Heart right ventricle (tissue), 16 donors: ENCODE measurements around the gene TINAG. TPM values are rescaled to one million over a fixed set of nuclear protein-coding genes. Genes with fewer than 3 reads are reported as not detected.

ENCODE experiments used
- ATAC-seq, 8 donors: fragments of 200-7000 bp; cut with Tn5 transposase; one replicate each; pipeline ENCODE4 v1.9.1; 2020; ENCODE audit warnings: mild to moderate bottlenecking in 8 of 8, moderate library complexity in 8 of 8, moderate number of reproducible peaks in 1 of 8
- DNase-seq, 2 donors: peaks; one replicate each; pipeline ENCODE4 v3.0.0-alpha.2; 2020
- H3K27ac ChIP-seq, 10 donors: fragments of 200-600 bp; sonication (generic) in 2 of 10; one replicate each; pipeline versions ENCODE4 v1.5.0 to v1.8.0; 2020 to 2022; ENCODE audit warnings: mild to moderate bottlenecking in 3 of 10
- H3K27me3 ChIP-seq, 7 donors: fragments of 200-600 bp; one replicate each; pipeline ENCODE4 v1.8.0; 2021 to 2022; ENCODE audit warnings: mild to moderate bottlenecking in 2 of 7
- H3K36me3 ChIP-seq, 9 donors: fragments of 200-600 bp; sonication (generic) in 1 of 9; one replicate each; pipeline versions ENCODE4 v1.5.0 to v1.8.0; 2020 to 2022; ENCODE audit warnings: mild to moderate bottlenecking in 2 of 9
- H3K4me1 ChIP-seq, 9 donors: fragments of 200-600 bp; sonication (generic) in 1 of 9; one replicate each; pipeline versions ENCODE4 v1.5.0 to v1.8.0; 2020 to 2022; ENCODE audit warnings: mild to moderate bottlenecking in 4 of 9
- H3K4me3 ChIP-seq, 10 donors: fragments of 200-600 bp; sonication (generic) in 2 of 10; one replicate each; pipeline versions ENCODE4 v1.5.0 to v1.8.0; 2020 to 2022; ENCODE audit warnings: mild to moderate bottlenecking in 7 of 10, moderate library complexity in 2 of 10
- H3K9me3 ChIP-seq, 11 donors: fragments of 200-600 bp in 10 of 11; sonication (generic) in 2 of 11; one replicate each; pipeline versions ENCODE4 v1.5.0 to v1.8.0; 2013 to 2022; ENCODE audit warnings: mild to moderate bottlenecking in 2 of 11, control low read depth in 1 of 11, moderate library complexity in 1 of 11
- CTCF ChIP-seq, 9 donors: fragments of 200-600 bp; sonication (generic) in 2 of 9; IDR thresholded peaks; one replicate each; pipeline versions ENCODE4 v1.5.0 to v1.8.0; 2021 to 2022; ENCODE audit warnings: antibody characterized with exemption in 9 of 9, mild to moderate bottlenecking in 5 of 9, moderate library complexity in 1 of 9
- WGBS, 2 donors: extraction: QIAGEN DNeasy Blood & Tissue Kit; methylation state at CpG; one replicate each; pipeline ENCODE4 v1.1.7; 2013; ENCODE audit warnings: inconsistent platforms in 1 of 2; 5-methylcytosine and 5-hydroxymethylcytosine counted together
- intact Hi-C, 10 donors: fragments of 100-400 bp; cut with DNase I; formaldehyde crosslinking; loops; one replicate each; pipeline versions ENCODE4 v1.11.1 to v1.14.2; 2022
- polyA plus RNA-seq, 2 donors: library from polyadenylated mRNA; stranded (reverse); fragments of 200-250 nt; gene quantifications; one replicate each; pipeline ENCODE4 v1.2.3, GENCODE V29; 2013
- total RNA-seq, 10 donors: library from RNA; stranded (reverse); fragmentation: NEBNext Ultra II Directional in 3 of 10; extraction: Animal tissue kit (Norgen Biotek cat#: 25700) in 3 of 10; gene quantifications; one replicate each; pipeline versions ENCODE4 v1.2.1 to v1.2.4, GENCODE V29; 2021 to 2023
- donor health status: Arrhythmogenic right ventricular cardiomyopathy.
- donor health status: ischemic (EF 13 %, LVEDD 7.1; RV severe dilation, severe dysfunction).
- donor health status: healthy with polysubstance abuse.
- donor health status: DM: no; HTN: yes; CAD: no.
- donor health status: DM: no; HTN: no; CAD: no.
- donor health status: ischemic (EF 25% LVEDD 6.9; RV normal size, moderate dysfunction).
- donor health status: ischemic (EF 25% LVEDD 5.7; RV mildly dilated, moderate dysfunction).
- donor health status: healthy.
- donor health status: DM: yes; HTN: yes; CAD: no.
- donor health status: Ischemic cardiomyopathy.
- donor health status: ischemic (EF 35%, LVEDD 5.7; RV mildly dilated, moderate dysfunction).
- donor health status: nonischemic (EF 11% LVEDD 7.7; RV severe dilation, severe dysfunction).
- donor health status: DM: yes; HTN: yes; CAD: no.
- donor health status: PGD.
- donor health status: ischemic (EF 29% LVEDD 5.4; RV normal size, mild dysfunction).
- donor health status: nonischemic (EF 23%, LVEDD 6.1; RV moderate dilation, normal function).

Gene TINAG
- total and polyA plus RNA-seq, 12 donors: 0.04 to 1.0 (median 0.30) TPM; not detected in 2

DNA sequence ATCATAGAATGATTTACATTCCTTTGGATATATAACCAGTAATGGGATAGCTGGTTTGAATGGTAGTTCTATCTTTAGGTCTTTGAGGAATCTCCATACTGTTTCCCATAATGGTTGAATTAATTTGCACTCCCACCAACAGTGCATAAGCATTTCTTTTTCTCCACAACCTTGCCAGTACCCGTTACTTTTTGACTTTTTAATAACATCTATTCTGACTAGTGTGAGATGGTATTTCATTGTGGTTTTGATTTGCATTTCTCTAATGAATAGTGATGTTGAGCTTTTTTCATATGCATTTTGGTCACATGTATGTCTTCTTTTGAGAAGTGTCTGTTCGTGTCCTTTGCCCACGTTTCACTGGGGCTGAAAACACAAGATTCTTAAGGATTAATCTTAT, 107.3 kb downstream of the TINAG start:
- no peak overlapping the region for H3K4me3 ChIP-seq
- no peak overlapping the region for H3K27ac ChIP-seq
- DNase-seq: no peak
- no peaks in the 10 kb centered on the region for H3K27me3 ChIP-seq
- 71 to 81% methylated on average over 3 of the region's 3 CpGs for WGBS, 2 donors
- intact Hi-C loops: no loop called here
- H3K4me1 ChIP-seq: no peaks in the 10 kb centered on the region
- no peaks in the 10 kb centered on the region for H3K36me3 ChIP-seq
- H3K9me3 ChIP-seq: peaks cover 0 to 15% (median 0%) of the 10 kb centered on the region in 11 donors
- TF ChIP-seq CTCF (IDR thresholded peaks at IDR 0.05): no peak
- no peak for ATAC-seq

GRCh38 chr6:54419885-54420284, 111.6 kb downstream of the TINAG start:
- H3K4me1 ChIP-seq: no peaks in the 10 kb centered on the region
- DNase-seq: no peak
- TF ChIP-seq CTCF (IDR thresholded peaks at IDR 0.05): no peak
- WGBS, 2 donors: 60 to 62% methylated on average over 3 of the region's 3 CpGs
- H3K27ac ChIP-seq: no peak overlapping the region
- peaks cover 0 to 22% (median 0%) of the 10 kb centered on the region in 11 donors for H3K9me3 ChIP-seq
- H3K4me3 ChIP-seq: no peak overlapping the region
- H3K36me3 ChIP-seq: no peaks in the 10 kb centered on the region
- intact Hi-C loops: no loop called here
- no peaks in the 10 kb centered on the region for H3K27me3 ChIP-seq
- ATAC-seq: peak in 2 of 8 donors; percentile 46 to 75

DNA sequence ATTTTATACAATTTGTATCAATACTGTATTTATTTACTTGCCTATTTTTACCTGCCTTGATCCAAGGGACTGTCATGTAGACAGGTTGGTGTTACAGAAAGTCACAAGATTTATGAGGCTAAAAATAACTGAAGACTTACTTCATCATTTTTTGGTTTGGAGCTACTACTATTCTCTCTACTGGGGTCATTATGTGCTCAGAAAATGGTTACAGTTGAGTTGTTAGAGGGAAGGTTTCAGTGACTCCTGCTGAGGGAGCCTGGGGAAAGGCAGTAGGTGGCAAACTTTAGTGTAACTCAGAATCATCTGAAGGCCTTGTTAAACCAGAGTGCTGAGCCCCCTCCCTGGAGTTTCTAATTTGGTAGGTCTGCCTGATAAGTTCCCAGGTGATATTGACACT, 118.8 kb downstream of the TINAG start:
- H3K4me3 ChIP-seq: no peak overlapping the region
- no peaks in the 10 kb centered on the region for H3K4me1 ChIP-seq
- TF ChIP-seq CTCF (IDR thresholded peaks at IDR 0.05): no peak
- intact Hi-C loops: no loop called here
- H3K27me3 ChIP-seq: no peaks in the 10 kb centered on the region
- peaks cover 0 to 5% (median 0%) of the 10 kb centered on the region in 11 donors for H3K9me3 ChIP-seq
- no peak overlapping the region for H3K27ac ChIP-seq
- no peak for DNase-seq
- no peak for ATAC-seq
- H3K36me3 ChIP-seq: no peaks in the 10 kb centered on the region

DNA sequence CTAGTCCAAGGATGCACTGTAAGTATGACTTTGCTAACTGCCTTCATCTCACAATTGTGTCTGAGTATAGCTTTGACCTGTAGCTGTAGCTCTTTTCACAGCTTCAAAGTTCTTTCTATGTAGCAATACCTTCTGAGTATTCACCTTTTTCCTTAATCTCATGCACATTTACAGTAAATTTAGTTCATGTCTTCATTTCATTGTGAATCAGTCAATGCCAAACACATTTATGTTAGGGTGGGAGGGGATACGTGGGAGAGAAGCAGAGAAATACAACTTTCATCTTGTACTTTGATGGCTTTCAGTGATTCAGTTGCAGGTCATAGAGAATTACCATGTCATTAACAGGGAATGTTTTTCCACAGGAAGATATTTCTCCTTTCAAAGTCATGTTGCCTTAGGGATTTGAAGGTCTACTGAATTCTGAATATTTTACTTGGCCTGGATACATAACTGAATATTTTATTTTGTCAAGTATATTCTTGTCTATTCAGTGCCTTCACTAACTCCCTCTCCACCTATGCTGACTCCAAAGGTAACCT, 119.2 kb downstream of the TINAG start:
- intact Hi-C loops: no loop called here
- no peaks in the 10 kb centered on the region for H3K36me3 ChIP-seq
- no peak for DNase-seq
- WGBS, 2 donors: 71 to 75% methylated on average over 1 of the region's 1 CpG
- H3K9me3 ChIP-seq: peaks cover 0 to 1% (median 0%) of the 10 kb centered on the region in 11 donors
- ATAC-seq: no peak
- no peaks in the 10 kb centered on the region for H3K27me3 ChIP-seq
- H3K27ac ChIP-seq: no peak overlapping the region
- TF ChIP-seq CTCF (IDR thresholded peaks at IDR 0.05): no peak
- H3K4me3 ChIP-seq: no peak overlapping the region
- H3K4me1 ChIP-seq: no peaks in the 10 kb centered on the region
